Mesothelial cell of epicardium (in vitro differentiated cells): ENCODE data around the gene TBC1D8. TPM values are rescaled to one million over a fixed set of nuclear protein-coding genes. Genes with fewer than 3 reads are reported as not detected.

Experiments used
- DNase-seq, 2 experiments: peaks; one replicate each; pipeline ENCODE4 v3.0.0; 2021; ENCODE audit warnings: low spot score in 2 of 2; ENCODE audit not compliant: unreplicated experiment in 2 of 2
- H3K27ac Mint-ChIP-seq: 2 replicates; pipeline ENCODE4 v1.8.0; 2021; ENCODE audit warnings: mixed read lengths
- H3K27me3 Mint-ChIP-seq: 2 replicates; pipeline ENCODE4 v1.8.0; 2021; ENCODE audit warnings: low read depth, mixed read lengths
- H3K36me3 Mint-ChIP-seq: 2 replicates; pipeline ENCODE4 v1.8.0; 2021; ENCODE audit warnings: mixed read lengths
- H3K4me1 Mint-ChIP-seq: 2 replicates; pipeline ENCODE4 v1.8.0; 2021; ENCODE audit warnings: mixed read lengths
- H3K4me3 Mint-ChIP-seq: 2 replicates; pipeline ENCODE4 v1.8.0; 2021; ENCODE audit warnings: mild to moderate bottlenecking, moderate library complexity, mixed read lengths
- H3K9me3 Mint-ChIP-seq: 2 replicates; pipeline ENCODE4 v1.8.0; 2021; ENCODE audit warnings: mixed read lengths
- total RNA-seq: library from RNA; stranded (reverse); gene quantifications from 3 replicates; pipeline ENCODE4 v1.2.1, GENCODE V29; 2021
- TF ChIP-seq, protein P1 (sequence below): fragments of 200-600 bp; sonication (generic); IDR thresholded peaks from one replicate; pipeline ENCODE4 v1.5.0; 2021; ENCODE audit warnings: antibody characterized with exemption; ENCODE audit not compliant: unreplicated experiment

The TBC1D8 gene
- total RNA-seq, 1 donor from 2014 or later: 12.7 TPM

DNA sequence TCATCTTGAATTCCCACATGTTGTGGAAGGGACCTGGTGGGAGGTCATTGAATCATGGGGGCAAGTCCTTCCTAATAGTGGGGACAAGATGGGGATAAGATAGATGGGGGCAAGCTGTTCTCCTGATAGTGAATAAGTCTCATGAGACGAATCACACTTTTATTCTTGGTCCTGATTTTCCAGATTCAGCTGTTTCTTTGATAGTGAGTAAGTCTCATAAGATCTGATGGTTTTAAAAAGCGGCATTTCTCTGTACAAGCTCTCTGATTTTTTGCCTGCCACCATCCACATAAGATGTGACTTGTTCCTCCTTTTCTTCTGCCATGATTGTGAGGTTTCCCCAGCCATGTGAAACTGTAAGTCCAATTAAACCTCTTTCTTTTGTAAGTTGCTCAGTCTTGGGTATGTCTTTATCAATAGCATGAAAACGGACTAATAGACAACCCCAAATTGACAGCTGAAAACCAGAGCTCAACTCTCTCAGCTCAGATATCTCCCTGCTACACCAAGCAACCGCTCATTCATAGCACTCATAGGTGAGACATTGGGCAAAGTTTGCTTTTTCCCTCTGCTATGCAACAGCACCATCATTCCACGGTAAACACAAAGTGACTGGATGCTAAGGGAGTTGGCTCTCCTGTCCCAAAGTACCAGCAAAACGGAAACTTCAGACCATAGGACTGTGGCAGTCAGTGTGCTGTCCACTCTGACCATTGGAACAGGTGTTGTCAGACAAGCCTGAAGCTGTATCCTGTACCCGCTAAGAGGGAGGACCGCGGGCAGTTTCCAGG is 44.9 kb upstream of the TBC1D8 start:
- no peak overlapping the region for H3K4me3 Mint-ChIP-seq
- no peaks in the 10 kb centered on the region for H3K36me3 Mint-ChIP-seq
- H3K9me3 Mint-ChIP-seq: peaks cover 3% of the 10 kb centered on the region
- no peaks in the 10 kb centered on the region for H3K27me3 Mint-ChIP-seq
- TF ChIP-seq, protein P1, sequence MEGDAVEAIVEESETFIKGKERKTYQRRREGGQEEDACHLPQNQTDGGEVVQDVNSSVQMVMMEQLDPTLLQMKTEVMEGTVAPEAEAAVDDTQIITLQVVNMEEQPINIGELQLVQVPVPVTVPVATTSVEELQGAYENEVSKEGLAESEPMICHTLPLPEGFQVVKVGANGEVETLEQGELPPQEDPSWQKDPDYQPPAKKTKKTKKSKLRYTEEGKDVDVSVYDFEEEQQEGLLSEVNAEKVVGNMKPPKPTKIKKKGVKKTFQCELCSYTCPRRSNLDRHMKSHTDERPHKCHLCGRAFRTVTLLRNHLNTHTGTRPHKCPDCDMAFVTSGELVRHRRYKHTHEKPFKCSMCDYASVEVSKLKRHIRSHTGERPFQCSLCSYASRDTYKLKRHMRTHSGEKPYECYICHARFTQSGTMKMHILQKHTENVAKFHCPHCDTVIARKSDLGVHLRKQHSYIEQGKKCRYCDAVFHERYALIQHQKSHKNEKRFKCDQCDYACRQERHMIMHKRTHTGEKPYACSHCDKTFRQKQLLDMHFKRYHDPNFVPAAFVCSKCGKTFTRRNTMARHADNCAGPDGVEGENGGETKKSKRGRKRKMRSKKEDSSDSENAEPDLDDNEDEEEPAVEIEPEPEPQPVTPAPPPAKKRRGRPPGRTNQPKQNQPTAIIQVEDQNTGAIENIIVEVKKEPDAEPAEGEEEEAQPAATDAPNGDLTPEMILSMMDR: no peak
- no peak overlapping the region for H3K27ac Mint-ChIP-seq
- peaks cover 9% of the 10 kb centered on the region for H3K4me1 Mint-ChIP-seq
- DNase-seq: no peak

DNA sequence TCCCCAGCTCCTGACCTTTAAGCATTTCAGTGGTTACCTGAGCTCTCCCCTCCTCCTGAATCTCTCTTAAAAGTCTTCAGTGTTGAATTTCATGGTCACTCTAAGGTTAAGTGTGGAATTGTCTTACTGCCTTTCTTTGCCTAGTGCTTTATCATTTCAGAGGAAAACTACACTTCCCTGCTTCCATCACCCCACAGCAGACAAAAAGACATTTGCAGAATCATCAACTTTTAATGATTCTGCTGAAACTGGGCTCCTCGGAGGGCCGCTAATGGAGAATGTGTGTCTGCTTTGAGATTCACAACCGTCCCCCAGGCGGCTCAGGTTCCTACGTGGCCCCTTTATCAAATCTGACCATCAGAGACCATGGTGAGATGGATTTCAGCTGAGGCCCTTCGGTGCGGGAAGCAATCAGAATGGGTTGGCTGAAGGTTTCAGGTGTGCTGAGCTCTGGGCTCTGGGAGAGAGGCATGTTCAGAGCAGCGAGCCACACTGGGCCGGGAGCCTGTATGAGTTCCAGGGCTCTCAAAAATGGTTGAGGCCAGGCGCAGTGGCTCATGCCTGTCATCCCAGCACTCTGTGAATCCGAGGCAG is 41.9 kb upstream of the TBC1D8 start:
- no peaks in the 10 kb centered on the region for H3K36me3 Mint-ChIP-seq
- H3K4me3 Mint-ChIP-seq: no peak overlapping the region
- H3K27ac Mint-ChIP-seq: peak overlapping the region; percentile 60
- DNase-seq: no peak
- H3K27me3 Mint-ChIP-seq: no peaks in the 10 kb centered on the region
- H3K9me3 Mint-ChIP-seq: peaks cover 2% of the 10 kb centered on the region
- H3K4me1 Mint-ChIP-seq: peaks cover 12% of the 10 kb centered on the region
- TF ChIP-seq, protein P1: no peak

DNA sequence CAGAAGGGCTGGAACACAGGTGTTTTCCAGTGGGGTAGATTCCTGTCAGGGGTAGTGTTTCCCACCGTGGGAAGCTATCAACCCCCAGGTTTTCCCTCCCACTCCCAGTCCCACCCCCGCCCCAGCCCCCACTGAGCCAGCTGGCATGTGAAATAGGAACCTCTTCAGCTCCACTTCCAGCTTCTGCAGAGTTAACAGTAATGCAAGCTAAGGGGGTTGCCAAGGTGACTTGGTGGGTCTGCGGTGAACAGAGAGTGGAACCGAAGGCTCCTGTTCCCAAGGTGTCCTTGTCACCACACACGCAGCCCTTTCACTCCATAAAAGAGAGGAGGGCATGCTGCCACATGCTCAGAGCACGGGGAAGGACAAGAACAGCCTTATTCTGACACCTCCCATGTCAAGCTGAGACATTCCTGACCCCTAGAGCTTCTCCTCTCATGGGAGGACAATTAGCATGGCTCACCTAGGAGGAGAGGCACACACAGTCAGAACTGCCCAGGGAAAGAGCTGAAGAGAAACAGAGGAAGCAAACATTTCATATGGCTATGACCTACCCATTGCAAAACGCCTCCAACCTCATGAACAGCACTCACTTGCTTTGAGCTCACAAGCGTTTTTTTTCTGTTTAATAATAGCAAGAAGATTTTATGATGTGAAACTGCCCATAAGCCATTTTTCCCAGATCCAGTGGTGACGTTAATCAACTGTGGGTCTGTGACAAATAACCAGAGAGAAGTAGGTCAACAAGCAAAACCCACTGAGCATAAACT is 39.8 kb upstream of the TBC1D8 start:
- DNase-seq: no peak
- TF ChIP-seq, protein P1: no peak
- H3K9me3 Mint-ChIP-seq: peaks cover 2% of the 10 kb centered on the region
- H3K4me3 Mint-ChIP-seq: no peak overlapping the region
- H3K27ac Mint-ChIP-seq: no peak overlapping the region
- H3K4me1 Mint-ChIP-seq: peaks cover 25% of the 10 kb centered on the region
- no peaks in the 10 kb centered on the region for H3K27me3 Mint-ChIP-seq
- H3K36me3 Mint-ChIP-seq: no peaks in the 10 kb centered on the region

DNA sequence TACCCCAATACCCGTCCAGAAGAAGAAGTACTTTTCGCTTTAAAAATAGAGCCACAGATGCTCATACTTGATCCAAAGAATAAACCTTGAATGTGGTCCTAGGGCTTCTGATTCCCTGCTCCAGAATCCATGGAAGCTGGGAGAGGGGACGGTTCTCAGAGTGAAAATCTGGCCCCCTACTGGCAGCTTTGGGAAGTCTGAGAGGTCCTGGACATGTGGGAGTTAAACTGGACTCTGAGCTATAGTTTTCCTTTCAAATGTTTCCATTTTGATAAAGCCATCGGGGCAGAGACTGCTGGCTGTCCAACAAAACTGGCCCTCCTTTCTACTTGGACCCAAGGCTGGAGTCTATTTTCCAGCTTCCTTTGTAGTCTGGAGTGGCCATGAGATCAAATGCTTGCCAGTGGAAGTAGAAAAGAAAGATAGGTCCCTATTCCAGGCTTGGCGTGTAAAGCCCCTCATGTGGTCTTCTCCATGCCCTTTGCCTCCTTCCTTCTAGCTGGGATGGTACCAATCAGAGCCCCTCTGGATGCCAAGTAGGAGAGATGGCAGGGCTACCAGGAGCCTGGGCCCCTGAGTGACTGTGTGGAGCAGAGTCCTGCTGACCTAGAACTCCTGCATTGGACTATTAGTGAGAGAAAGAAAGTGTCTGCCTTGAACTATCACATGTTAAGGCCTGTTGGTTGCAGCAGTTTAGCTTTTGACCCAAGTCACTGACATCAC is 37.7 kb upstream of the TBC1D8 start:
- Mint-ChIP-seq H3K27me3 (no peaks in the 10 kb centered on the region), H3K36me3 (no peaks in the 10 kb centered on the region), H3K9me3 (peaks cover 2% of the 10 kb centered on the region), H3K4me1 (peaks cover 36% of the 10 kb centered on the region), H3K27ac (no peak overlapping the region), H3K4me3 (no peak overlapping the region)
- TF ChIP-seq, protein P1: peak; percentile 62
- no peak for DNase-seq

DNA sequence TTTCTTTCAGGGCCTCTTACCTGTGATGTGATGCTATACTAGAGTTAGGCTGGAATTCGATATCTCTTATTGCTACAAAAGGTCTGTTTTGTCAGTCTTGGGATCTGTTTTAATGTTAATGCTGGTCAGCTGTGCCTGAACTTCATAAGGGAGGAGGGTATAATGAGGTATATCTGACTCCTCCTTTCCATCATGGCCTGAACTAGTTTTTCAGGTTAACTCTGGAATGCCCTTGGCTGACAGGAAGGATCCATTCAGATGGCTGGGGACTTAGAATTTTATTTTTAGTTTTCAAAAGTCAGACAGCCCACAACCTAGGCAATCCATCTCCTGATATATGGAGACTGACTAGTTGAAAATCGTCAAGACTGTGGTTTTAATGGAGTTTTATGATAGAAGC is 35.9 kb upstream of the TBC1D8 start:
- H3K4me1 Mint-ChIP-seq: peaks cover 29% of the 10 kb centered on the region
- no peak overlapping the region for H3K4me3 Mint-ChIP-seq
- no peaks in the 10 kb centered on the region for H3K36me3 Mint-ChIP-seq
- TF ChIP-seq, protein P1: no peak
- peak overlapping the region; percentile 30 for H3K27ac Mint-ChIP-seq
- no peak for DNase-seq
- H3K9me3 Mint-ChIP-seq: peaks cover 2% of the 10 kb centered on the region
- no peaks in the 10 kb centered on the region for H3K27me3 Mint-ChIP-seq
